Measurements from ENCODE around the gene NFKBIL1.

The NFKBIL1 gene

DNA sequence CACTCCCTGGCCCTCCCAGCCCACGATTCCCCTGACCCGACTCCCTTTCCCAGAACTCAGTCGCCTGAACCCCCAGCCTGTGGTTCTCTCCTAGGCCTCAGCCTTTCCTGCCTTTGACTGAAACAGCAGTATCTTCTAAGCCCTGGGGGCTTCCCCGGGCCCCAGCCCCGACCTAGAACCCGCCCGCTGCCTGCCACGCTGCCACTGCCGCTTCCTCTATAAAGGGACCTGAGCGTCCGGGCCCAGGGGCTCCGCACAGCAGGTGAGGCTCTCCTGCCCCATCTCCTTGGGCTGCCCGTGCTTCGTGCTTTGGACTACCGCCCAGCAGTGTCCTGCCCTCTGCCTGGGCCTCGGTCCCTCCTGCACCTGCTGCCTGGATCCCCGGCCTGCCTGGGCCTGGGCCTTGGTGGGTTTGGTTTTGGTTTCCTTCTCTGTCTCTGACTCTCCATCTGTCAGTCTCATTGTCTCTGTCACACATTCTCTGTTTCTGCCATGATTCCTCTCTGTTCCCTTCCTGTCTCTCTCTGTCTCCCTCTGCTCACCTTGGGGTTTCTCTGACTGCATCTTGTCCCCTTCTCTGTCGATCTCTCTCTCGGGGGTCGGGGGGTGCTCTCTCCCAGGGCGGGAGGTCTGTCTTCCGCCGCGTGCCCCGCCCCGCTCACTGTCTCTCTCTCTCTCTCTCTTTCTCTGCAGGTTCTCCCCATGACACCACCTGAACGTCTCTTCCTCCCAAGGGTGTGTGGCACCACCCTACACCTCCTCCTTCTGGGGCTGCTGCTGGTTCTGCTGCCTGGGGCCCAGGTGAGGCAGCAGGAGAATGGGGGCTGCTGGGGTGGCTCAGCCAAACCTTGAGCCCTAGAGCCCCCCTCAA lies 24.9 kb downstream of the NFKBIL1 start, which contains the start of gene LTA:
Gene LTA, plus strand, starts transcription at position 249 of the 871 bp plus-strand sequence. Its CDS starts 454 bp downstream, at position 703.
- Histone ChIP-seq H3K36me3 (ENCODE audit: control insufficient read depth, insufficient read depth, low read length) (no peaks in the 10 kb centered on the region), H3K9ac (ENCODE audit: low read depth, low read length) (no peak within 1 kb of the TSS), H3K4me1 (ENCODE audit: control insufficient read depth, insufficient read depth, low read length) (no peaks in the 10 kb centered on the region), H3K27me3 (ENCODE audit: control insufficient read depth, insufficient read depth, low read length) (peaks cover 6% of the 10 kb centered on the region), H3K4me3 (ENCODE audit: low read depth, low read length) (no peak within 1 kb of the TSS), H3K9me3 (ENCODE audit: control insufficient read depth, insufficient read depth, low read length) (no peaks in the 10 kb centered on the region)

DNA sequence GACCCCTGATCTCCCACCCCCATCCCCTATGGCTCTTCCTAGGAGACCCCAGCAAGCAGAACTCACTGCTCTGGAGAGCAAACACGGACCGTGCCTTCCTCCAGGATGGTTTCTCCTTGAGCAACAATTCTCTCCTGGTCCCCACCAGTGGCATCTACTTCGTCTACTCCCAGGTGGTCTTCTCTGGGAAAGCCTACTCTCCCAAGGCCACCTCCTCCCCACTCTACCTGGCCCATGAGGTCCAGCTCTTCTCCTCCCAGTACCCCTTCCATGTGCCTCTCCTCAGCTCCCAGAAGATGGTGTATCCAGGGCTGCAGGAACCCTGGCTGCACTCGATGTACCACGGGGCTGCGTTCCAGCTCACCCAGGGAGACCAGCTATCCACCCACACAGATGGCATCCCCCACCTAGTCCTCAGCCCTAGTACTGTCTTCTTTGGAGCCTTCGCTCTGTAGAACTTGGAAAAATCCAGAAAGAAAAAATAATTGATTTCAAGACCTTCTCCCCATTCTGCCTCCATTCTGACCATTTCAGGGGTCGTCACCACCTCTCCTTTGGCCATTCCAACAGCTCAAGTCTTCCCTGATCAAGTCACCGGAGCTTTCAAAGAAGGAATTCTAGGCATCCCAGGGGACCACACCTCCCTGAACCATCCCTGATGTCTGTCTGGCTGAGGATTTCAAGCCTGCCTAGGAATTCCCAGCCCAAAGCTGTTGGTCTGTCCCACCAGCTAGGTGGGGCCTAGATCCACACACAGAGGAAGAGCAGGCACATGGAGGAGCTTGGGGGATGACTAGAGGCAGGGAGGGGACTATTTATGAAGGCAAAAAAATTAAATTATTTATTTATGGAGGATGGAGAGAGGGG lies 26.1 kb downstream of the NFKBIL1 start:
- Histone ChIP-seq H3K4me1 (ENCODE audit: control insufficient read depth, insufficient read depth, low read length) (peaks cover 3% of the 10 kb centered on the region), H3K9ac (ENCODE audit: low read depth, low read length) (no peak overlapping the region), H3K27me3 (ENCODE audit: control insufficient read depth, insufficient read depth, low read length) (peaks cover 6% of the 10 kb centered on the region), H3K36me3 (ENCODE audit: control insufficient read depth, insufficient read depth, low read length) (no peaks in the 10 kb centered on the region), H3K9me3 (ENCODE audit: control insufficient read depth, insufficient read depth, low read length) (no peaks in the 10 kb centered on the region), H3K4me3 (ENCODE audit: low read depth, low read length) (no peak overlapping the region)

DNA sequence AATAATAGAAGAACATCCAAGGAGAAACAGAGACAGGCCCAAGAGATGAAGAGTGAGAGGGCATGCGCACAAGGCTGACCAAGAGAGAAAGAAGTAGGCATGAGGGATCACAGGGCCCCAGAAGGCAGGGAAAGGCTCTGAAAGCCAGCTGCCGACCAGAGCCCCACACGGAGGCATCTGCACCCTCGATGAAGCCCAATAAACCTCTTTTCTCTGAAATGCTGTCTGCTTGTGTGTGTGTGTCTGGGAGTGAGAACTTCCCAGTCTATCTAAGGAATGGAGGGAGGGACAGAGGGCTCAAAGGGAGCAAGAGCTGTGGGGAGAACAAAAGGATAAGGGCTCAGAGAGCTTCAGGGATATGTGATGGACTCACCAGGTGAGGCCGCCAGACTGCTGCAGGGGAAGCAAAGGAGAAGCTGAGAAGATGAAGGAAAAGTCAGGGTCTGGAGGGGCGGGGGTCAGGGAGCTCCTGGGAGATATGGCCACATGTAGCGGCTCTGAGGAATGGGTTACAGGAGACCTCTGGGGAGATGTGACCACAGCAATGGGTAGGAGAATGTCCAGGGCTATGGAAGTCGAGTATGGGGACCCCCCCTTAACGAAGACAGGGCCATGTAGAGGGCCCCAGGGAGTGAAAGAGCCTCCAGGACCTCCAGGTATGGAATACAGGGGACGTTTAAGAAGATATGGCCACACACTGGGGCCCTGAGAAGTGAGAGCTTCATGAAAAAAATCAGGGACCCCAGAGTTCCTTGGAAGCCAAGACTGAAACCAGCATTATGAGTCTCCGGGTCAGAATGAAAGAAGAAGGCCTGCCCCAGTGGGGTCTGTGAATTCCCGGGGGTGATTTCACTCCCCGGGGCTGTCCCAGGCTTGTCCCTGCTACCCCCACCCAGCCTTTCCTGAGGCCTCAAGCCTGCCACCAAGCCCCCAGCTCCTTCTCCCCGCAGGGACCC lies 27.0 kb downstream of the NFKBIL1 start:
- no peak overlapping the region for H3K9ac ChIP-seq (ENCODE audit: low read depth, low read length)
- H3K36me3 ChIP-seq (ENCODE audit: control insufficient read depth, insufficient read depth, low read length), result no peaks in the 10 kb centered on the region
- H3K4me1 ChIP-seq (ENCODE audit: control insufficient read depth, insufficient read depth, low read length), result peaks cover 3% of the 10 kb centered on the region
- H3K27me3 ChIP-seq (ENCODE audit: control insufficient read depth, insufficient read depth, low read length), result peaks cover 6% of the 10 kb centered on the region
- H3K9me3 ChIP-seq (ENCODE audit: control insufficient read depth, insufficient read depth, low read length), result no peaks in the 10 kb centered on the region
- no peak overlapping the region for H3K4me3 ChIP-seq (ENCODE audit: low read depth, low read length)

DNA sequence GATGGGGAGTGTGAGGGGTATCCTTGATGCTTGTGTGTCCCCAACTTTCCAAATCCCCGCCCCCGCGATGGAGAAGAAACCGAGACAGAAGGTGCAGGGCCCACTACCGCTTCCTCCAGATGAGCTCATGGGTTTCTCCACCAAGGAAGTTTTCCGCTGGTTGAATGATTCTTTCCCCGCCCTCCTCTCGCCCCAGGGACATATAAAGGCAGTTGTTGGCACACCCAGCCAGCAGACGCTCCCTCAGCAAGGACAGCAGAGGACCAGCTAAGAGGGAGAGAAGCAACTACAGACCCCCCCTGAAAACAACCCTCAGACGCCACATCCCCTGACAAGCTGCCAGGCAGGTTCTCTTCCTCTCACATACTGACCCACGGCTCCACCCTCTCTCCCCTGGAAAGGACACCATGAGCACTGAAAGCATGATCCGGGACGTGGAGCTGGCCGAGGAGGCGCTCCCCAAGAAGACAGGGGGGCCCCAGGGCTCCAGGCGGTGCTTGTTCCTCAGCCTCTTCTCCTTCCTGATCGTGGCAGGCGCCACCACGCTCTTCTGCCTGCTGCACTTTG lies 28.0 kb downstream of the NFKBIL1 start, which contains the start of gene TNF:
Gene TNF, plus strand, starts transcription at position 231 of the 567 bp plus-strand sequence. Its CDS starts 177 bp downstream, at position 408.
- no peak within 1 kb of the TSS for H3K4me3 ChIP-seq (ENCODE audit: low read depth, low read length)
- no peaks in the 10 kb centered on the region for H3K36me3 ChIP-seq (ENCODE audit: control insufficient read depth, insufficient read depth, low read length)
- no peak within 1 kb of the TSS for H3K9ac ChIP-seq (ENCODE audit: low read depth, low read length)
- H3K9me3 ChIP-seq (ENCODE audit: control insufficient read depth, insufficient read depth, low read length), result no peaks in the 10 kb centered on the region
- peaks cover 8% of the 10 kb centered on the region for H3K4me1 ChIP-seq (ENCODE audit: control insufficient read depth, insufficient read depth, low read length)
- peaks cover 14% of the 10 kb centered on the region for H3K27me3 ChIP-seq (ENCODE audit: control insufficient read depth, insufficient read depth, low read length)

DNA sequence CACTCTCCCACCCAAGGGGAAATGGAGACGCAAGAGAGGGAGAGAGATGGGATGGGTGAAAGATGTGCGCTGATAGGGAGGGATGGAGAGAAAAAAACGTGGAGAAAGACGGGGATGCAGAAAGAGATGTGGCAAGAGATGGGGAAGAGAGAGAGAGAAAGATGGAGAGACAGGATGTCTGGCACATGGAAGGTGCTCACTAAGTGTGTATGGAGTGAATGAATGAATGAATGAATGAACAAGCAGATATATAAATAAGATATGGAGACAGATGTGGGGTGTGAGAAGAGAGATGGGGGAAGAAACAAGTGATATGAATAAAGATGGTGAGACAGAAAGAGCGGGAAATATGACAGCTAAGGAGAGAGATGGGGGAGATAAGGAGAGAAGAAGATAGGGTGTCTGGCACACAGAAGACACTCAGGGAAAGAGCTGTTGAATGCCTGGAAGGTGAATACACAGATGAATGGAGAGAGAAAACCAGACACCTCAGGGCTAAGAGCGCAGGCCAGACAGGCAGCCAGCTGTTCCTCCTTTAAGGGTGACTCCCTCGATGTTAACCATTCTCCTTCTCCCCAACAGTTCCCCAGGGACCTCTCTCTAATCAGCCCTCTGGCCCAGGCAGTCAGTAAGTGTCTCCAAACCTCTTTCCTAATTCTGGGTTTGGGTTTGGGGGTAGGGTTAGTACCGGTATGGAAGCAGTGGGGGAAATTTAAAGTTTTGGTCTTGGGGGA lies 28.7 kb downstream of the NFKBIL1 start:
- Histone ChIP-seq H3K27me3 (ENCODE audit: control insufficient read depth, insufficient read depth, low read length) (peaks cover 16% of the 10 kb centered on the region), H3K9me3 (ENCODE audit: control insufficient read depth, insufficient read depth, low read length) (no peaks in the 10 kb centered on the region), H3K4me3 (ENCODE audit: low read depth, low read length) (no peak overlapping the region), H3K36me3 (ENCODE audit: control insufficient read depth, insufficient read depth, low read length) (no peaks in the 10 kb centered on the region), H3K9ac (ENCODE audit: low read depth, low read length) (no peak overlapping the region), H3K4me1 (ENCODE audit: control insufficient read depth, insufficient read depth, low read length) (peaks cover 8% of the 10 kb centered on the region)

DNA sequence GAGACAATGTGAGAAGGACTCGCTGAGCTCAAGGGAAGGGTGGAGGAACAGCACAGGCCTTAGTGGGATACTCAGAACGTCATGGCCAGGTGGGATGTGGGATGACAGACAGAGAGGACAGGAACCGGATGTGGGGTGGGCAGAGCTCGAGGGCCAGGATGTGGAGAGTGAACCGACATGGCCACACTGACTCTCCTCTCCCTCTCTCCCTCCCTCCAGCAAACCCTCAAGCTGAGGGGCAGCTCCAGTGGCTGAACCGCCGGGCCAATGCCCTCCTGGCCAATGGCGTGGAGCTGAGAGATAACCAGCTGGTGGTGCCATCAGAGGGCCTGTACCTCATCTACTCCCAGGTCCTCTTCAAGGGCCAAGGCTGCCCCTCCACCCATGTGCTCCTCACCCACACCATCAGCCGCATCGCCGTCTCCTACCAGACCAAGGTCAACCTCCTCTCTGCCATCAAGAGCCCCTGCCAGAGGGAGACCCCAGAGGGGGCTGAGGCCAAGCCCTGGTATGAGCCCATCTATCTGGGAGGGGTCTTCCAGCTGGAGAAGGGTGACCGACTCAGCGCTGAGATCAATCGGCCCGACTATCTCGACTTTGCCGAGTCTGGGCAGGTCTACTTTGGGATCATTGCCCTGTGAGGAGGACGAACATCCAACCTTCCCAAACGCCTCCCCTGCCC lies 29.6 kb downstream of the NFKBIL1 start:
- Histone ChIP-seq H3K36me3 (ENCODE audit: control insufficient read depth, insufficient read depth, low read length) (no peaks in the 10 kb centered on the region), H3K4me3 (ENCODE audit: low read depth, low read length) (no peak overlapping the region), H3K9ac (ENCODE audit: low read depth, low read length) (no peak overlapping the region), H3K27me3 (ENCODE audit: control insufficient read depth, insufficient read depth, low read length) (peaks cover 21% of the 10 kb centered on the region), H3K9me3 (ENCODE audit: control insufficient read depth, insufficient read depth, low read length) (no peaks in the 10 kb centered on the region), H3K4me1 (ENCODE audit: control insufficient read depth, insufficient read depth, low read length) (peaks cover 12% of the 10 kb centered on the region)

DNA sequence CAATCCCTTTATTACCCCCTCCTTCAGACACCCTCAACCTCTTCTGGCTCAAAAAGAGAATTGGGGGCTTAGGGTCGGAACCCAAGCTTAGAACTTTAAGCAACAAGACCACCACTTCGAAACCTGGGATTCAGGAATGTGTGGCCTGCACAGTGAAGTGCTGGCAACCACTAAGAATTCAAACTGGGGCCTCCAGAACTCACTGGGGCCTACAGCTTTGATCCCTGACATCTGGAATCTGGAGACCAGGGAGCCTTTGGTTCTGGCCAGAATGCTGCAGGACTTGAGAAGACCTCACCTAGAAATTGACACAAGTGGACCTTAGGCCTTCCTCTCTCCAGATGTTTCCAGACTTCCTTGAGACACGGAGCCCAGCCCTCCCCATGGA lies 30.2 kb downstream of the NFKBIL1 start:
- no peaks in the 10 kb centered on the region for H3K9me3 ChIP-seq (ENCODE audit: control insufficient read depth, insufficient read depth, low read length)
- H3K4me3 ChIP-seq (ENCODE audit: low read depth, low read length), result no peak overlapping the region
- peaks cover 21% of the 10 kb centered on the region for H3K27me3 ChIP-seq (ENCODE audit: control insufficient read depth, insufficient read depth, low read length)
- no peak overlapping the region for H3K9ac ChIP-seq (ENCODE audit: low read depth, low read length)
- peaks cover 13% of the 10 kb centered on the region for H3K4me1 ChIP-seq (ENCODE audit: control insufficient read depth, insufficient read depth, low read length)
- H3K36me3 ChIP-seq (ENCODE audit: control insufficient read depth, insufficient read depth, low read length), result no peaks in the 10 kb centered on the region

DNA sequence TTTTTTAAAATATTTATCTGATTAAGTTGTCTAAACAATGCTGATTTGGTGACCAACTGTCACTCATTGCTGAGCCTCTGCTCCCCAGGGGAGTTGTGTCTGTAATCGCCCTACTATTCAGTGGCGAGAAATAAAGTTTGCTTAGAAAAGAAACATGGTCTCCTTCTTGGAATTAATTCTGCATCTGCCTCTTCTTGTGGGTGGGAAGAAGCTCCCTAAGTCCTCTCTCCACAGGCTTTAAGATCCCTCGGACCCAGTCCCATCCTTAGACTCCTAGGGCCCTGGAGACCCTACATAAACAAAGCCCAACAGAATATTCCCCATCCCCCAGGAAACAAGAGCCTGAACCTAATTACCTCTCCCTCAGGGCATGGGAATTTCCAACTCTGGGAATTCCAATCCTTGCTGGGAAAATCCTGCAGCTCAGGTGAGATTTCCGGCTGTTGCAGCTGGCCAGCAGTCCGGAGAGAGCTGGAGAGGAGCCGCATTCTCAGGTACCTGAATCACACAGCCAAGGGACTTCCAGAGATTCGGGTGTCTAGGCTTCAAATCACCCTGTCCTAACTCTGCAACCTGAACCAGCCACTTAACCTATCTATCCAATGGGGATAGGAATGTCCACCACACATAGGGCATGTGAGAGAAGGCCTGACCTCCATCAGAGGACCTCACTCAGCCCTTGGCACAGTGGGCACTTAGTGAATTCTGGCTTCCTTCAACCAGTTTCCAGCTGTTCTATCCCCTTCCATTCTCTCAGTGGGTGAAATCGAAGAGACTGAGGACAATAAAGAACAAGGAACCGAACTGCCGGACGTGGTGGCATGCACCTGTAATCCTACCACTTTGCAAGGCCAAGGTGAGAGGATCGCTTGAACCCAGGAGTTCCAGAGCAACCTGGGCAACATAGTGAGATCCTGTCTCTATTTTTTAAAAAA lies 31.0 kb downstream of the NFKBIL1 start:
- H3K4me1 ChIP-seq (ENCODE audit: control insufficient read depth, insufficient read depth, low read length), result peaks cover 13% of the 10 kb centered on the region
- no peaks in the 10 kb centered on the region for H3K36me3 ChIP-seq (ENCODE audit: control insufficient read depth, insufficient read depth, low read length)
- peaks cover 21% of the 10 kb centered on the region for H3K27me3 ChIP-seq (ENCODE audit: control insufficient read depth, insufficient read depth, low read length)
- no peak overlapping the region for H3K9ac ChIP-seq (ENCODE audit: low read depth, low read length)
- H3K9me3 ChIP-seq (ENCODE audit: control insufficient read depth, insufficient read depth, low read length), result no peaks in the 10 kb centered on the region
- H3K4me3 ChIP-seq (ENCODE audit: low read depth, low read length), result no peak overlapping the region

DNA sequence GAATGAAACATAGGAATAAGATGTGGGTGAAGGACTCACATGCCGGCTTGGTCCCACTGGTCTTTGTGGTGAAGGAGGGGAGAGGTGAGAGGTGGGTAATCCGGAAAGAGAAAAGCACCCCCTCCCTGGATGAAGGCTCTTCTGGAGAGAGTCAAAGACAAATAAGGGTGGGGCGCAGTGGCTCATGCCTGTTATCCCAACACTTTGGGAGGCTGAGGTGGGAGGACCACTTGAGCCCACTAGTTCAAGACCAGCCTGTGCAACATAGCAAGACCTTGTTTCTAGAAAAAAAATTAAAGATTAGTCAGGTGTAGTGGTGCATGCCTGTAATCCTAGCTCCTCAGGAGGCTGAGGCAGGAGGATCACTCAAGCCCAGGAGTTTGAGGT lies 31.7 kb downstream of the NFKBIL1 start:
- Histone ChIP-seq H3K4me1 (ENCODE audit: control insufficient read depth, insufficient read depth, low read length) (peaks cover 13% of the 10 kb centered on the region), H3K9me3 (ENCODE audit: control insufficient read depth, insufficient read depth, low read length) (no peaks in the 10 kb centered on the region), H3K27me3 (ENCODE audit: control insufficient read depth, insufficient read depth, low read length) (peaks cover 21% of the 10 kb centered on the region), H3K36me3 (ENCODE audit: control insufficient read depth, insufficient read depth, low read length) (no peaks in the 10 kb centered on the region), H3K4me3 (ENCODE audit: low read depth, low read length) (no peak overlapping the region), H3K9ac (ENCODE audit: low read depth, low read length) (no peak overlapping the region)
